HG02623 (cell line): ENCODE measurements around the gene ARL5B.

ENCODE experiments used
- ATAC-seq: cut with Tn5 transposase; IDR thresholded peaks from one replicate; pipeline ENCODE4 v1.9.1; 2021; ENCODE audit warnings: moderate library complexity; ENCODE audit not compliant: unreplicated experiment

Gene ARL5B

DNA sequence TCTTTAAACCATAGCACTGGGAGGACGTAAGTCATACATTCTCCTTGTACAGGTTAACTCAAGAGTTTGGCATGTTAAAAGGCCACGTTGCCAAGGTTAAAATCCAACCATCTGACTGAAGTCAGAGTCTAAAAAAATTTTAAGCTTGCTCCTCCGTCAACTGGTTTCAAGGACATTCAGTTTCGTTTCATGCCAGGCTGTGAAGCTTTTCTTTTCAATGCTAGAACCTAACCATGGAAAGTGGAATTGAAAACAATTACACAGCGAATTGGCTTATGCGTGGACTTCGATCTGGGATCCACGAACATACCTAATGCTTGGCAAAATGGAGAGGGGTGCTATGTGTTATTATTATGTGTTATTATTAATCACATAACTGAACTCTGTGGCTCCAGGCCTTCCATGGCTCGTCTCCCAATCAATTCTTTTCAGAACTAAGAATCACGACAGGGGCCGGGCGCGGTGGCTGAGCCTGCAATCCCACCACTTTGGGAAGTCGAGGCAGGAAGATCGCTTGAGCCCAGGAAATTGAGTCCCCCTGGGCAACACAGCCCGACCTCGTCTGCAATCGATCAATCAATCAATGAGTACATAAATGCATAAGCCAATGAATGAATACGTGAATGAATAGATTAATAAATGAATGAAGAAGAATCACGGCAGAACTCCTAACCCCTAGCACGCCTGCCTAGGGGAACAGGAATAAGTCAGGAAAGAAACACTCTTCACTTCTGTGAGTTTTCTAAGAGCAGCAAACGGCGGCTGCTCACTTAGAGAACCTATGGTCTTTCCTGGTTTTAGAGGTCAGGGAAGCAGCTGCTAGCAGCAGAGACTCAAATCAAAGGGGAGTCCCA lies 733 bp upstream of the ARL5B start:
- no peak for ATAC-seq

DNA sequence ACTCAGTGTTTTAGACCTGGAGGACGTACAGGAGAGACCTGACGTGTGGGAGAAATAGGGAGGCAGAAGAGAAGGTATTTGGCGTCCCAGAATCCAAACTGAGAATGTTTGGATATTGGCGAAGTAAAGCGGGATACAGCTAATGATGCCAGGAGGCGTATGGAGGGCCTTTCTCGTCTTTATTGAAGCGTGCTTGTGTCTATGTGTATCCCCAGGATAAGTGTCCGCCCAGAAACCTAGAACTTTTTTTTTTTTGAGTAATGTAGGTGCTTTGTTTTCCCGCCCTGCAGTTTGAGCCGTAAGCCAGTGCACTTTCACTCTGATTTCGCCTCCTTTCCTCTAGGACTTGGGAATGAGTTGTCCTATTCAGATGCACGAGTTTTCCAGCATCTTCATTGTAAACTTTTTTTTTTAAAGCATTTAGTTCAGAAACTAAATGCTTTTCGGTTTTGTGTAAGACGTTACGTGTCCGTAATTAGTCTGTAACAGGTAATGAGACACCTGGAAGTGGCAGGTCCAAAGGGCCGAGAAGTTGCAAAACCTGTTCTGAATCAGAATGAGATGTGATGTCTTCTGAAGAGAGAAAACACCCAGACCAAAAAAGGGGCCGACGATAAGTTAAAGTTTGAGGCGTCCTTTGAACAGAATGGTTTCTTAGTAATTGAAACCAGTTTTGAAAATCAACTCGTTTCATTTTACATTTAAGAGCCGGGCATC lies 746 bp downstream of the ARL5B start:
- peak; percentile 21 for ATAC-seq

- no peak for ATAC-seq
These were observed 1.7 kb downstream of the ARL5B start for GRCh38 chr10:18660816-18661431.

DNA sequence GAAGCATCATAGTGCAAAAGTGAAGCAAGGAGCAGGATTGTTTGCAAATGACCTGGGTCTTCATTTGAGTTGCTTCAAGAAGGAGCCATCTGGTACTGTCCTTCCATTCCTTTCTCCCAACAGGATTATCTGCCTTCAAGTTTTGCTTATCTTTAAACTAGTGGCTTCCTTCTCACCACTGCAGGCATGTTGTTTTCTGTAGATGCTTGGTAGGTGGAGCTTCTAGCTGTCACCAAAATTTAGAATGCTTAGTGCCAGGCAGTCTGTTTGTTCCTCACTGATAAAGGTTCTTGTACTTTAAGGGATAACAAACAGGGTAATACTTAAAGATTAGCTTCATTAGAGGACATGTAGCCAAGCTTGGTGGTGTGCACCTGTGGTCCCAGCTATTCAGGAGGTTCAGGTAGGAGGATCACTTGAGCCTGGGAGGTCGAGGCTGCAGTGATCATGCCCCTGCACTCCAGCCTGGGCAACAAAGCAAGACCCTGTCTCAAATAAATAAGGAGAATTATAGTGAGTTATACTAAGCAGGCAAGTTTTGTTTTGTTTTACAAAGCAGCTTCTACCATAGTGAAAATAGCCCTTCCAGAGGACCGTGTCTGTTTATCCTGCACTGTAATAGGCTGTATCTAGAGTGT lies 5.7 kb downstream of the ARL5B start:
- no peak for ATAC-seq

GRCh38 chr10:18665815-18666558 lies 6.8 kb downstream of the ARL5B start:
- no peak for ATAC-seq

DNA sequence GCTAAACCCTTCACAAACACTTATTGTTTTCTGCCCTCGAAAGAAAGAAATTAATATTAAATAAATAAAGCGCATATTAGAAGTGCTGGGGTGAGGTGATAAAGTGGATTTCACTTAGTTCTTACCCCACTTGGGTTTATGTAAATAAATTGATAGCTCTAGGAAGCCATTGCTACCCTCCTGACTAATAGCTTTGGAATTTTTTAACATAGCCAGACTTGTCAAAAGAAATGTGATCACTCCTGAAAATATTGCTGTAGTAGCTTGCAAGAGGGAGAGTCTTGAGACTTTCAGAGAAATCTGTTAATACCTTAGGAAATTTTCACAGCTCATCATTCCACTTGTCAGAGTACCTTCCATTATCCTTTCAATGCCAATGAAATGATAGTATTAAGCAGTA lies 7.6 kb downstream of the ARL5B start:
- no peak for ATAC-seq

- ATAC-seq: no peak
These were observed 8.8 kb downstream of the ARL5B start for GRCh38 chr10:18668026-18668425.

- ATAC-seq: no peak
These were observed 16.0 kb downstream of the ARL5B start for GRCh38 chr10:18675086-18675801.

GRCh38 chr10:18680754-18681153 lies 21.5 kb downstream of the ARL5B start:
- no peak for ATAC-seq

GRCh38 chr10:18681366-18681765 lies 22.1 kb downstream of the ARL5B start:
- ATAC-seq: no peak

GRCh38 chr10:18681971-18682411 lies 22.8 kb downstream of the ARL5B start:
- no peak for ATAC-seq

DNA sequence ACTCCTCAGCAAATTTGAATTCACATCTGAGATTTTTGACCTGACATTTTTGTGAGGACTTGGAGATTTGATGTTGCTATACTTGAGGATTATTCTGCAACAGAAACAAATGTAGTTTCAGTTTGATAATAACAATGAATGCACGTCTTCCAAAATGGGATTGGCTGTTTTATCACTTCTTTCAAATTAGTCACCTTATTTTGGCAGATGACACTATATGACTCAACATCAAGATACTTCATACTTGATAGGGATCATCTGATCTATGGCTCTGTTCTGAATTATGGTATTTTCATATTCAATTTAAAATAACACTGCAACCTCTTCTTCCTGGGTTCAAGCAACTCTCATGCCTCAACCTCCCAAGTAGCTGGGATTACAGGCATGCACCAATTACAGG lies 24.2 kb downstream of the ARL5B start:
- ATAC-seq: no peak

GRCh38 chr10:18684416-18684815 lies 25.2 kb downstream of the ARL5B start:
- no peak for ATAC-seq

DNA sequence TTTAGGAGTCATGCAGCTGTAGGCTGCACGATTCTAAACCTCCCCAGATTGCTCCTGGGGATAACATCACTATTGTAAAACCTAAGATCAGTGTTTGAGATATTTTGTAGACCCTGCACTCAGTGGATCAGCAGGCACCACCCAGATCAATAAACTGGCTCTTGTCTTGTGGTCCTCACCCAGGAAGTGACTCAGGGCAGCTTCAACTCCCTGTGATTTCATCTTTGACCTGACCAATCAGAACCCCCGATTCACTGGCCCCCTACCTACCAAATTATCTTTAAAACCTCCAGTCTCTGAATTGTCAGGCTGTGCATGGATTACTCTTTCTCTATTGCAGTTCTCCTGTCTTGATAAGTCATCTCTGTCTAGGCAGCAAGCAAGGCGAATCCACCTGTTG lies 25.7 kb downstream of the ARL5B start:
- ATAC-seq: no peak

GRCh38 chr10:18685555-18685954 lies 26.3 kb downstream of the ARL5B start:
- ATAC-seq: no peak

GRCh38 chr10:18687195-18687594 lies 28.0 kb downstream of the ARL5B start:
- no peak for ATAC-seq

GRCh38 chr10:18687706-18688105 lies 28.5 kb downstream of the ARL5B start:
- no peak for ATAC-seq

DNA sequence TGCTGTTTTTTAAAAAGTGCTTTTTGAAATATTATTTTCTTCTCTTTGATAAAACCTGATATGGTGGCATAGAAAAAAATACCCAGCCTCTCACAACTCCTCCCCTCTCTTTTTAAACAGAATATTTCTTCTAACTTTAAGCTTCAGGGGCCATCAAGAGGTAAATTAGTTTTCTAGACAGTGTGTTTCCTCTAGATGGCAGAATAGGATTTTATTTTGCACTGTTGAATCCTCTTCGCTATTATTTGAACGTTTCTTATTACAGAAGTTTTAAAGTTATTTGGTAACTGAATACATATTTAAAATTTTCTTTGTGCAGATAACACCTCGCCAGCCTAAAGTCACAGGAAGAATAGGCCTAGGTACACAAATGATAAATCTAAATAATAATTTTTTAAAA lies 30.3 kb downstream of the ARL5B start:
- ATAC-seq: no peak

DNA sequence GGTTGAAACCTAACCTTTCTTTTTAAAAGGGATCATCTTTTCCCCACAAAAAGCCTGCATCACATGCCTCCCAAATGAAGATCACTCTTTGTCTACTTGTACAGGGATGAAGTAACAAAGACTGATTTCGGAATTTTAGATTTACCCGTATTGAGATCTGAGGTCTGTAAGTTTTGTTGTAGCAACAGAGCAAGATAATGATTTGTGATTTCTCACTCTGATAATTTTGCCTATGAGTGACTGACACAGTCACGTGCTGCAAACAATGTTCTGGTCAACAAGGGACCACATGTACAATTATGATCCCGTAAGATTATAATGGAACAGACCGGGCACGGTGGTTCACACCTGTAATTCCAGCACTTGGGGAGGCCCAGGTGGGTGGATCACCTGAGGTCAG lies 31.3 kb downstream of the ARL5B start:
- ATAC-seq: no peak
